Mucosa of descending colon (tissue), 3 donors: ENCODE data around the gene REM2. TPM values are rescaled to one million over a fixed set of nuclear protein-coding genes. Genes with fewer than 3 reads are reported as not detected.

Source experiments
- ATAC-seq: fragments of 200-7000 bp; cut with Tn5 transposase; one replicate; pipeline ENCODE4 v1.9.1; 2020; ENCODE audit warnings: mild to moderate bottlenecking, moderate library complexity
- DNase-seq, 3 donors: peaks; one replicate each; pipeline ENCODE4 v3.0.0-alpha.2; 2020
- H3K36me3 ChIP-seq: fragments of 200-600 bp; one replicate; pipeline ENCODE4 v1.8.0; 2021; ENCODE audit warnings: low read depth, mild to moderate bottlenecking
- H3K4me1 ChIP-seq: fragments of 200-600 bp; one replicate; pipeline ENCODE4 v1.8.0; 2021; ENCODE audit warnings: low read depth, mild to moderate bottlenecking
- H3K4me3 ChIP-seq: fragments of 200-600 bp; one replicate; pipeline ENCODE4 v1.8.0; 2021; ENCODE audit warnings: mild to moderate bottlenecking
- H3K9me3 ChIP-seq: fragments of 200-600 bp; one replicate; pipeline ENCODE4 v1.8.0; 2021; ENCODE audit warnings: mild to moderate bottlenecking
- CTCF ChIP-seq: fragments of 200-600 bp; IDR thresholded peaks from one replicate; pipeline ENCODE4 v1.8.0; 2022; ENCODE audit warnings: antibody characterized with exemption, mild to moderate bottlenecking
- intact Hi-C, 2 donors: fragments of 100-400 bp; cut with DNase I in 1 of 2; cut with micrococcal nuclease in 1 of 2; formaldehyde crosslinking; loops; one replicate each; pipeline versions ENCODE4 v1.11.0 to v1.11.1; 2022; cut with DNase I, micrococcal nuclease
- total RNA-seq, 3 donors: library from RNA; stranded (reverse); fragmentation: NEBNext Ultra II Directional in 2 of 3; extraction: Animal tissue kit (Norgen Biotek cat#: 25700) in 2 of 3; gene quantifications; one replicate each; pipeline versions ENCODE4 v1.2.1 to v1.2.4, GENCODE V29; 2021 to 2023
- donor health status: DM: no; HTN: no; CAD: no; lungs with moderate emphysema.
- donor health status: DM: no; HTN: no; CAD: no.
- donor health status: DM: no; HTN: yes; CAD: no.

Gene REM2
- total RNA-seq, 3 donors from 2014 or later, result 0.35 to 0.66 (median 0.51) TPM

- H3K9me3 ChIP-seq, result no peaks in the 10 kb centered on the region
- DNase-seq (no peak), ATAC-seq (no peak)
- intact Hi-C loops, result no loop called here
- H3K36me3 ChIP-seq, result peaks cover 4% of the 10 kb centered on the region
- H3K4me1 ChIP-seq, result no peaks in the 10 kb centered on the region
- no peak for TF ChIP-seq CTCF
- no peak overlapping the region for H3K4me3 ChIP-seq
These were observed 13.7 kb downstream of the REM2 start for GRCh38 chr14:22896760-22897159.

GRCh38 chr14:22897357-22897756, 14.3 kb downstream of the REM2 start:
- Histone ChIP-seq H3K4me3 (no peak overlapping the region), H3K4me1 (no peaks in the 10 kb centered on the region), H3K9me3 (no peaks in the 10 kb centered on the region), H3K36me3 (peaks cover 4% of the 10 kb centered on the region)
- ATAC-seq, result no peak
- DNase-seq, result no peak
- intact Hi-C loops, result no loop called here
- TF ChIP-seq CTCF, result no peak

- intact Hi-C loops, result no loop called here
- peak; percentile 44 for ATAC-seq
- H3K4me3 ChIP-seq, result no peak overlapping the region
- H3K36me3 ChIP-seq, result peaks cover 12% of the 10 kb centered on the region
- no peaks in the 10 kb centered on the region for H3K4me1 ChIP-seq
- no peak for DNase-seq
- TF ChIP-seq CTCF, result no peak
- H3K9me3 ChIP-seq, result no peaks in the 10 kb centered on the region
These were observed 15.5 kb downstream of the REM2 start for GRCh38 chr14:22898302-22899090.

- peak; percentile 14 for TF ChIP-seq CTCF
- no peaks in the 10 kb centered on the region for H3K9me3 ChIP-seq
- no peak overlapping the region for H3K4me3 ChIP-seq
- peak in 1 of 3 donors; percentile 83 for DNase-seq
- peaks cover 17% of the 10 kb centered on the region for H3K36me3 ChIP-seq
- intact Hi-C loops, result loop anchor here in 1 of 2 donors (2.0 kb wide), 1 partner anchor 77 kb away; no protein-coding TSS in a partner anchor
- no peaks in the 10 kb centered on the region for H3K4me1 ChIP-seq
- ATAC-seq, result peak; percentile 83
These were observed 17.2 kb downstream of the REM2 start for GRCh38 chr14:22900081-22900799.

GRCh38 chr14:22901799-22902198, 18.8 kb downstream of the REM2 start:
- H3K9me3 ChIP-seq, result no peaks in the 10 kb centered on the region
- TF ChIP-seq CTCF, result no peak
- intact Hi-C loops, result loop anchor here in 1 of 2 donors (2.0 kb wide), 1 partner anchor 79 kb away; no protein-coding TSS in a partner anchor
- H3K4me3 ChIP-seq, result no peak overlapping the region
- DNase-seq (no peak), ATAC-seq (no peak)
- H3K4me1 ChIP-seq, result no peaks in the 10 kb centered on the region
- peaks cover 18% of the 10 kb centered on the region for H3K36me3 ChIP-seq
